HepG2 (cell line): ENCODE measurements around the gene SLC29A1. TPM values are rescaled to one million over a fixed set of nuclear protein-coding genes. Genes with fewer than 3 reads are reported as not detected.

ENCODE experiments used
- DR1 ChIP-seq: sonication (generic); formaldehyde crosslinking; IDR thresholded peaks from 2 replicates; pipeline ENCODE4 v1.8.0; 2021; ENCODE audit warnings: mild to moderate bottlenecking, missing genetic modification reagents, inconsistent platforms
- KIAA2018 ChIP-seq: sonication (generic); formaldehyde crosslinking; IDR thresholded peaks from 2 replicates; pipeline ENCODE4 v1.5.0; 2020; ENCODE audit warnings: mild to moderate bottlenecking, missing genetic modification reagents, borderline replicate concordance
- PCBP2 ChIP-seq: fragments of 200-400 bp; formaldehyde crosslinking; optimal IDR thresholded peaks from 2 replicates; pipeline ENCODE3; 2018; ENCODE audit warnings: low read length, low read depth; ENCODE audit not compliant: poor library complexity, severe bottlenecking
- PHF21A ChIP-seq: sonication (generic); formaldehyde crosslinking; IDR thresholded peaks from 2 replicates; pipeline ENCODE4 v1.5.0; 2020; ENCODE audit warnings: mild to moderate bottlenecking, missing genetic modification reagents
- THAP11 ChIP-seq: IDR thresholded peaks from 2 replicates; pipeline ENCODE4 v1.6.1; 2016; ENCODE audit warnings: missing biosample characterization, missing genetic modification reagents
- ZNF281 ChIP-seq: sonication (generic); formaldehyde crosslinking; IDR thresholded peaks from 2 replicates; pipeline ENCODE4 v1.4.0; 2020; ENCODE audit warnings: missing genetic modification reagents, borderline replicate concordance
- ZNF407 ChIP-seq: sonication (generic); formaldehyde crosslinking; IDR thresholded peaks from one replicate; pipeline ENCODE4 v1.5.1; 2020; ENCODE audit warnings: mild to moderate bottlenecking, missing genetic modification reagents; ENCODE audit errors: not compliant biosample characterization
- polyA plus RNA-seq, 8 experiments: library from polyadenylated mRNA; depleted of rRNA in 3 of 8; stranded (reverse) in 7 of 8; unstranded in 1 of 8; fragments of >200 nt; fragmentation: Illumina TruSeq in 4 of 8; extraction: Trizol in 4 of 8; gene quantifications; 2 replicates each; pipeline versions ENCODE4 v1.2.1 to v1.2.3, GENCODE V29; 2011 to 2016; ENCODE audit warnings: low read depth in 4 of 8, missing spikeins in 1 of 8, mixed read lengths in 1 of 8; ENCODE audit not compliant: insufficient read depth in 1 of 8
- total RNA-seq, 5 experiments: library from RNA; depleted of rRNA; stranded (reverse); fragments of >200 nt; fragmentation: Illumina TruSeq; extraction: Trizol; gene quantifications; 2 replicates each; pipeline ENCODE4 v1.2.3, GENCODE V29; 2016; ENCODE audit warnings: low read depth in 1 of 5

Gene SLC29A1
- total and polyA plus RNA-seq, 2 of the 13 experiments (the other 11 are each of a cell fraction or from before 2014, with no cell fraction given) = 43.2 to 106 TPM

- TF ChIP-seq ZNF407 (CRISPR knock-in tag) = no peak
- TF ChIP-seq PHF21A (CRISPR knock-in tag) = peak; percentile 43; the same call in 1 of the 2 replicates
- TF ChIP-seq DR1 (CRISPR knock-in tag) = no peak
- TF ChIP-seq THAP11 (CRISPR knock-in tag) = peak; percentile 53; the same call in 1 of the 2 replicates
- peak; percentile 82; the same call in 1 of the 2 replicates for TF ChIP-seq ZNF281
- no peak for TF ChIP-seq KIAA2018 (CRISPR knock-in tag)
- no peak for TF ChIP-seq PCBP2
These were observed 11.0 kb downstream of the SLC29A1 start (continued) for GRCh38 chr6:44234101-44235025.
